ENCODE results near the gene GUCY1A1.

The GUCY1A1 gene

GRCh38 chr4:155734065-155734464 lies 67.4 kb downstream of the GUCY1A1 start:
- in situ Hi-C loops (cut with HindIII; ENCODE audit: low sequenced_read_pairs): no loop called here

DNA sequence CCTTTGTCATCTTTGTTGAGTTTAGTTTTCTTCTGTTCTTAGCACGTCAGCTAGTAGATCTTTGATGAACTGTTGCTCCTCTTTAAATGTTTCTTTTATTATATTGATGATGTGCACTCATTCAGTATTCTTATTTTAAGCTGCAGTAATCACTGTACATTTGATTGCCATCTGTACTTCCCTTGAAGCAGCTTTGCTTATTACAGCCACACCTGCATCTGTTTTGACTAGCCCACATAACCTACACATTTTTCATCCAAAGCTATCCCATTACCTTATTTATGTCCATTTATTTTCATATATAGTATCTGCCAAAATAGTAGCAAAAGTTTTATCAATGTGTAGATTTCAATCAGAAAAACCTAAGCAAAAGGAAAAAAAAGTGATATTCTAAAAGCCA lies 68.3 kb downstream of the GUCY1A1 start:
- in situ Hi-C loops (cut with HindIII; ENCODE audit: low sequenced_read_pairs): no loop called here

GRCh38 chr4:155735496-155735895 lies 68.8 kb downstream of the GUCY1A1 start:
- in situ Hi-C loops (cut with HindIII; ENCODE audit: low sequenced_read_pairs): no loop called here

- in situ Hi-C loops (cut with HindIII; ENCODE audit: low sequenced_read_pairs): no loop called here
Observed at GRCh38 chr4:155738548-155738947, 71.9 kb downstream of the GUCY1A1 start.

- in situ Hi-C loops (cut with HindIII; ENCODE audit: low sequenced_read_pairs): no loop called here
Observed at GRCh38 chr4:155741546-155741945, 74.9 kb downstream of the GUCY1A1 start.

DNA sequence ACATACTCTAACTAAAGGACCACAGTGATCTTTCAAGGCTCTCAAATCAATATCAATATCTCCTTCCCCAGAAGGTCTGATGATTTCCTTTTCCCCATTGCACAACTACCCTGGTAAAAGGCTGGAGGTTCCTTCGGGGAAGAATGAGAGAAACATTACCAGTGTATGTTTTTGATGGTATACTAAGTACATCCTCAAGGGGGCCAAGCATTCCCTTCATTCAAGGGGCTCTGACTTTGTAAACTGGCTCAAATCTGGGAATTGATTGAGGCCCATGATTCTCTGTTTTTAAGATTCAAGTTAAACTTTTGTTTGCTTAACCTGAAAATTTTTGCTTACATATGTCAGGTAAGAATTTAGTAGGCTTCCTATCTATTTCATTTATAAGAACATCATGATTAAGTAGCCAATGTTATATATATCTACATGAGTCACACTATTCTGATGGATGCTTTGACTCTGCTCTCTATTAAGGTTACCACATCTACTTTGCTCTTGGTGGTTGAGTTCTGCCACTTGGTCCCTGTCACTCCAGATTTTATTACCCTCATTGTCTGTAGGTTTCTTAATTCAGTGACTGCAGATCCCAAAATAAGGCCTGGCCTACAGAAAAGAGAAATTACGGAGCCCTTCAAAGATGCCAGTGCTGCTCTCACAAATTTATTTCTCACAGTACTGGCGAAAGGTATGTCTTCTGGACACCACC lies 75.8 kb downstream of the GUCY1A1 start:
- in situ Hi-C loops (cut with HindIII; ENCODE audit: low sequenced_read_pairs): no loop called here

DNA sequence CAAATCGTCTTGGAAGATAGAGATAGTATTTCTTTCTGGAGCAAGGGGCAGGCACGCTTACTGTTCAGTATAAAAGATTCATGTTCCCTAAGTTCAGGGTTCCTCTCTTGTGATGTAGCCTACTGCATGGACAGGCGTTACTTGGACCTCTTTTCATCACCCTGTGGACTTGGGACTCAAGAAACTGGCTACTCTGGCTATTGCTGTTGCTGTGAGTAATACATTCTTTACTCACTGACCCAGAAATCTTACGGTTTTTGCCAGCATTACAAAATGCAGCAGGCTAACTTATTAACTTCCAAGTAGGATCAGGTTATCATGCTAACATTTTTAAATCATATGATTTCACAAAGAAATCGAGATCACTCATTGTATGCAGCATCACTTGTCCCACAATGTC lies 79.3 kb downstream of the GUCY1A1 start:
- in situ Hi-C loops (cut with HindIII; ENCODE audit: low sequenced_read_pairs): no loop called here

DNA sequence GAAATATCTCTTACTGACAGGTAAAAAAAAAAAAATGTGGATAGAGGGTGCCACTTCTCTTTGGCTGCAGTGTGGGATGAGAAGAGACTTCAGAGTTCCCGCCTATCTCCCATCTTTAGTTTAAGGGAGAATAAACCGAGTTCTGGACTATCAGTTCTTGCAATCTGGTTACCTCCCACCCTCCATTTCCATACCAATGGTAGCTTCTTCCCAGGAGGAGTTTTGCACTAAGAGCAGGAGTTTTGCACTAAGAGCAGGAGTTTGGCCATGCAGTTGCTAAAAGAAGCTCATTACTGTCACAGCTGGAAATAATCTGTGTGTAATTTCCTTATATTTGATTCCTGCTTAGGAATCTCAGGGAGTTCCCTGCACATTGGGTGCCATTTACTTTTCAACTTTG lies 81.4 kb downstream of the GUCY1A1 start:
- in situ Hi-C loops (cut with HindIII; ENCODE audit: low sequenced_read_pairs): no loop called here

DNA sequence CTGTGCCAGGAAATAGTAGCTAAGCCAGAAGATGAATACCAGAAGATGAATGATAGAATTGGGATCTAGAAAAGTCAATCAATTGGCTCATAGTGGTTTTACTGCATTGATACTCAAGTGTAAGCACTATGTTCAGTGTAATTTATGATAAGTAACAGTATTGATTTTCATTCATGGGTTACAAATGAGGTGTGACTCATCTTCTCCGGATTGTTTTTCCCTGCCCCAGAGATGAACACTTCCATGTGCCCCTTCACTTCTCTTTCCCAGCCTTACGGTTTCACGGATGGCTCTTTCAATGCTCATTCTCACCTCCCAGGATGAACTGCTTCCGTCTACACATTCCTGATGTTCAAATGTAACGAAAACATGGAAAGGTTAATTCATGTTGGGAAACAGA lies 82.4 kb downstream of the GUCY1A1 start:
- in situ Hi-C loops (cut with HindIII; ENCODE audit: low sequenced_read_pairs): no loop called here

GRCh38 chr4:155751569-155751968 lies 84.9 kb downstream of the GUCY1A1 start:
- in situ Hi-C loops (cut with HindIII; ENCODE audit: low sequenced_read_pairs): no loop called here

DNA sequence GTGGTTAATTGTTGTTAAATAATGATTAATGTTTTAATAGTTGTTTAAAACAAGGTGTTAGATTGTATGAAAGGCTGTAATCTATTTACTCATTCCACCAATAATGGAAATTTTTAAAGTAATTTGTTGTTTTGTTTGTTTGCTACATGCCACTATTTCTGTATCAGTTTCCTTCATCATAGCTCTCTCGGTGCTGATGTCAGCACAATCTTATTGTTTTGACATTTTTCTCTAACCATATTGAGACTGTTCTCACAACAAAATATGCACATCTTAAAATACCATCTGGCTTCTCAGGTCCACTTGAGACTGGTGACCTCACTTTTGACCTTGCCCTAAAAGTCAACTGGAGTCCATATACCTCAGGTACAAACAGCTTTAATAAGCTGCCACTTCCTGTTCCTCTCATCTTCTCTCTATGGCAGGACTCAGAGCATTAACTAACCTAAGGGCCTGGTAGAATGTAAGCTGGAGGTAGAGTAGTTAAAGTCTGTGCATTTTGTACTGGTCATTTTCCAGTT lies 91.2 kb downstream of the GUCY1A1 start:
- in situ Hi-C loops (cut with HindIII; ENCODE audit: low sequenced_read_pairs): no loop called here

- in situ Hi-C loops (cut with HindIII; ENCODE audit: low sequenced_read_pairs): no loop called here
Observed at GRCh38 chr4:155758481-155759371, 92.1 kb downstream of the GUCY1A1 start, which contains the start of gene GUCY1B1. Gene GUCY1B1 (plus strand): TSS chr4:155759021. CDS start chr4:155759141, 120 bp downstream.

DNA sequence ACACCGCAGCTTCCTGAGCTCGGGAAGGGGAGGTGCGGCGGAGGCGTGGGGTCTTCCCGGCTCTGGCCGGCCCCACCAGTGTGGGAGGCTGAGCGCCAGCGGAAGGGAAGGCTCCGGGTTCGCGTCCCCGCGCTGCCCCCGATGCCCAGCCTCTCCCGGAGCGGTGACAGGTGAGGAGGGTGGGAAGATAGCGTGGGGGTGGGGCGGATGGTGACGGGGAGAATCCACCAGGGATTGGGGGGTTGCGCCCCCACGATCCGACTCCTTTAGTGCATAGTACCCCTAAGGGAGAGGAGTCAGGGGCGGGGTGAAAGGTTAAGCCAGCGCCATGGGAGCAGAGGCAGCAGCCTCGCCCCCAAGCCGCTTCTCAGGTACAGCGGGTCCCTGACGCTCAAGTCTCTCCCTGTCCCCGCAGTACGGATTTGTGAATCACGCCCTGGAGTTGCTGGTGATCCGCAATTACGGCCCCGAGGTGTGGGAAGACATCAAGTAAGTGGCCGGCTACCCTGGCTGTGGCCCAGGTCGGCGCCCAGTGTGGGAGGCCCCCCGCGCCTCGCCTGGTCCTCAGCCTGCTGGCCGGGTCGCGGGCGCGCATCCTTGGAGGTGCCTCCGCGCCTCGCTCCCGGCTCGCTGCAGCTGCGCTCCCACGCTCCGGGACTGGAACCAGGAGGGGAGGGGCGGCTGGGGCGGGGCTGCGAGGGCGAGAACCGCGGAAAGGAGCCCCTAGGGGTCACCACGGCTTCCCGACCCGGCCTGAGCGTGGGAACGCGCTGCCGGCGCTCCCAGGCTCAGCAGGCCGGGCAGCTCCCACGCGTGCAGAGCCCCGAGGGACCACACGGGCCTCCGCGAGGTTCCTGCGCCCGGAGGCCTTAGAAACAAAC lies 93.0 kb downstream of the GUCY1A1 start:
- in situ Hi-C loops (cut with HindIII; ENCODE audit: low sequenced_read_pairs): no loop called here

- in situ Hi-C loops (cut with HindIII; ENCODE audit: low sequenced_read_pairs): no loop called here
Observed at GRCh38 chr4:155761047-155761446, 94.4 kb downstream of the GUCY1A1 start.

DNA sequence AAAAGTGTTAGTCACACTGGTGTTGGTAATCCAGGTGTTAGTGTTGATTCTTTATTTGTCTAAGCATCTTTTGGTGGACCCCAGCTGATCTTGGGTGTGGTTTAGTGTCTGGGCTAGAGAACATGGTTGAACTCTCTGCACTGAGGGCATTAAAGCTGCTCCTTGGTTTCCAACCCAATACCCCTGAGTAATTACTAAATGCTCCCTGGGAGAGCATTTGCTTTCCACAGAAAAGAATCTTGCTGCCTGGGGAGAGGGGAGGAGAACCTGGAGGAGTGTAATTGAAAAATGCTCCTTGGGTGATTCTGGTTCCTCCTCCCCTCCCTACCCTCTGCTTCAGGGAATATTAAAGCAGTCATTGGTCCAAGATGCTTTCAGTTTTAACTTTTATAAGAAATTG lies 95.3 kb downstream of the GUCY1A1 start:
- in situ Hi-C loops (cut with HindIII; ENCODE audit: low sequenced_read_pairs): no loop called here

DNA sequence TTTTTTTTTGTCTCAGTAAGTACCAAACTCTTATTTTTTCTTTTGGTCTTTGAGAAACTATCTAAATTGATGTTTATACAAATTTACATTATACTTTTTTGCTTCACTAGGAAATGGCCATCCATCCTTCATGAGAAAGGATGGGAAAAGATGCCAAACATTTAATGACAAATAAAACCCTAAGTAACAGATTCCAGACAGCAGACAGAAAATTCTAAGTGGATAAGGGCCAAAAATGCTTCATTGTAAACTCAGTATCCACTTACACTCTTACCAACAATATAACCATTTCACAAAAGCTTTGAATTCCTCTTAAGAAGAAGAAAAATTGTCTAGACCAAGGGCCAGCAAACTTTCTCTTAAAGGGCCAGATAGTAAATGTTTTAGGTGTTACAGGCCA lies 95.7 kb downstream of the GUCY1A1 start:
- in situ Hi-C loops (cut with HindIII; ENCODE audit: low sequenced_read_pairs): no loop called here

- in situ Hi-C loops (cut with HindIII; ENCODE audit: low sequenced_read_pairs): no loop called here
Observed at GRCh38 chr4:155763551-155763950, 96.9 kb downstream of the GUCY1A1 start.

DNA sequence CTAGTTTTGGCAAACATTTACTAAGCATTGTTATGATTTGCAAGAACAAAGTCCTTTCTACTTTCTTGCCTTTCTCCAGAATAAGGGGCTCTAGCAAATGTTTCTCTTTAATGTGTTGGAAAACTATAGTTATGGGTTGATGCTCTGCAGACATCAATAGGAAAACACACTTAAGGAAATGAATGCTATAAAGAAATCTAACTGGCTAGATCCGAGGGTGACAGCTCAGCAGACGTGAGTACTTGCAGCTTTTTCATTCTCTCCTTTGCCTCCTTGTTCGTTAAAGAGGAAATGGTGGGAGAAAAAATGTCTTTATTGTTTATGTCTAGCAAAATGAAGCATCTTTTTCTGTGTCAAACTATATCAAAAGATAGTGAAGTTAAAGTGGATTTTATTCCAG lies 98.5 kb downstream of the GUCY1A1 start:
- in situ Hi-C loops (cut with HindIII; ENCODE audit: low sequenced_read_pairs): no loop called here

DNA sequence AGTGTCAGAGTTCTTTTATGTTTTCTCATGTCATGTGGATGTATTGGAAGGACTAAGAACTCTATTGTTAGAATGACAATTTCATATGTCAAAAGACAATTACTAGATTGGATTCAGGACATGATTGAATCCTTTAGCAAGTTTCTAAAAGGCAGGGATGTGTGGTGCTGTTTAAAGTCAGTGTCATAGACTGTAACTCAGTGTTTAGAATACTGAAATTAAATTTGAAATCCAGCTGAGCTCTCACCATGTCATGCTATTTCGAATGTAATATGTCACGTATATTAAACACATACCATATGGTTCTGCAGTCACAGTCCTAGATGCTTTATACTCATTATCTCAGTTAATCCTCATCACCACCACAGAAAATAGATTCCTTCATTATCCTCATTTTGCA lies 100.0 kb downstream of the GUCY1A1 start:
- in situ Hi-C loops (cut with HindIII; ENCODE audit: low sequenced_read_pairs): no loop called here

DNA sequence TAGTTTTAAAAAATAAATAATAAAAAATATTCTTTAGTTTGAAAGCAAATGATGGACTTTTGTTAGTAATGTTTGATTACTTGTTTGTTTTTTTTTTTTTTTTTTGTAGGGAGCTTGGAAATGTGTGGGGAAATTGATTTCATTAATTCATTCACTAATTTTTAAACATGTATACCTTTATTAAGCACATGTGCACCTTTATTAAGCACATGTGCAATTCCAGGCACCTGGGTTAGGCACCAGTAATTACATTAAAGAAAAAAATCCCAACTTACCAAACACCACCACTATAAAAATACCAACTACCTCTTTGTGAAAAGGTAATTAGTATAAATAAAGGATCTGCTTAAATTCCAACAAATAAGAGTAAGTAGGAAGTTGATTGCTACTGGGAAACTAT lies 101.7 kb downstream of the GUCY1A1 start:
- in situ Hi-C loops (cut with HindIII; ENCODE audit: low sequenced_read_pairs): no loop called here

GRCh38 chr4:155769090-155769489 lies 102.4 kb downstream of the GUCY1A1 start:
- in situ Hi-C loops (cut with HindIII; ENCODE audit: low sequenced_read_pairs): no loop called here

All from endothelial cell of hepatic sinusoid (primary cell).